H9 (cell line): ENCODE data around the gene ATP7B. TPM values are rescaled to one million over a fixed set of nuclear protein-coding genes. Genes with fewer than 3 reads are reported as not detected.

Experiments
- DNase-seq: peaks from one replicate; pipeline ENCODE4 v3.0.0-alpha.2; 2017
- H2AFZ ChIP-seq: one replicate; pipeline ENCODE4 v1.6.1; 2013; ENCODE audit warnings: mild to moderate bottlenecking, low read length, control low read depth, moderate library complexity
- H2AK5ac ChIP-seq: 2 replicates; pipeline ENCODE4 v1.6.1; 2013; ENCODE audit warnings: low read length, control low read depth, mixed read lengths; ENCODE audit not compliant: insufficient read length
- H2BK120ac ChIP-seq: one replicate; pipeline ENCODE4 v1.6.1; 2013; ENCODE audit warnings: low read depth, mild to moderate bottlenecking, low read length, control low read depth, inconsistent platforms; ENCODE audit not compliant: poor library complexity, severe bottlenecking
- H2BK12ac ChIP-seq: 2 replicates; pipeline ENCODE4 v1.6.1; 2013; ENCODE audit warnings: low read length, control low read depth, mixed read lengths, low read depth; ENCODE audit not compliant: insufficient read length
- H2BK15ac ChIP-seq: 2 replicates; pipeline ENCODE4 v1.6.1; 2013; ENCODE audit warnings: low read depth, low read length, control low read depth
- H2BK20ac ChIP-seq: one replicate; pipeline ENCODE4 v1.6.1; 2013; ENCODE audit warnings: low read depth, mild to moderate bottlenecking, low read length, control low read depth, inconsistent platforms; ENCODE audit not compliant: poor library complexity, severe bottlenecking
- H2BK5ac ChIP-seq: 2 replicates; pipeline ENCODE4 v1.6.1; 2013; ENCODE audit warnings: low read length, control low read depth, mixed read lengths; ENCODE audit not compliant: insufficient read length
- H3K14ac ChIP-seq: 2 replicates; pipeline ENCODE4 v1.6.1; 2013; ENCODE audit warnings: low read length, control low read depth; ENCODE audit not compliant: insufficient read depth
- H3K18ac ChIP-seq: 2 replicates; pipeline ENCODE4 v1.6.1; 2013; ENCODE audit warnings: low read depth, mild to moderate bottlenecking, mixed read lengths, low read length, control low read depth; ENCODE audit not compliant: insufficient read length
- H3K23ac ChIP-seq: 2 replicates; pipeline ENCODE4 v1.6.1; 2013; ENCODE audit warnings: low read length, control low read depth, mixed read lengths, low read depth; ENCODE audit not compliant: insufficient read length
- H3K23me2 ChIP-seq: 2 replicates; pipeline ENCODE4 v1.6.1; 2013; ENCODE audit warnings: low read depth, mild to moderate bottlenecking, mixed read lengths, low read length, control low read depth; ENCODE audit not compliant: insufficient read length, poor library complexity, severe bottlenecking
- H3K27ac ChIP-seq: 2 replicates; pipeline ENCODE4 v1.5.1; 2013; ENCODE audit warnings: low read length, control low read depth, mixed read lengths, low read depth; ENCODE audit not compliant: insufficient read length
- H3K27me3 ChIP-seq: 2 replicates; pipeline ENCODE4 v1.6.1; 2013; ENCODE audit warnings: low read length, control low read depth, inconsistent platforms; ENCODE audit not compliant: insufficient read depth
- H3K4ac ChIP-seq: 2 replicates; pipeline ENCODE4 v1.6.1; 2013; ENCODE audit warnings: low read depth, mild to moderate bottlenecking, control low read depth, inconsistent platforms, low read length, moderate library complexity
- H3K4me1 ChIP-seq: 2 replicates; pipeline ENCODE4 v1.6.1; 2013; ENCODE audit warnings: low read length, control low read depth, inconsistent platforms; ENCODE audit not compliant: insufficient read depth
- H3K4me2 ChIP-seq: 2 replicates; pipeline ENCODE4 v1.6.1; 2013; ENCODE audit warnings: low read length, control low read depth, mixed read lengths; ENCODE audit not compliant: insufficient read length, insufficient read depth
- H3K56ac ChIP-seq: 2 replicates; pipeline ENCODE4 v1.6.1; 2013; ENCODE audit warnings: low read depth, mild to moderate bottlenecking, mixed read lengths, low read length, control low read depth; ENCODE audit not compliant: insufficient read length
- H3K79me1 ChIP-seq: 2 replicates; pipeline ENCODE4 v1.6.1; 2013; ENCODE audit warnings: low read depth, mild to moderate bottlenecking, moderate library complexity, low read length, control low read depth, inconsistent platforms; ENCODE audit not compliant: insufficient read depth, poor library complexity, severe bottlenecking
- H3K79me2 ChIP-seq: 2 replicates; pipeline ENCODE4 v1.6.1; 2013; ENCODE audit warnings: low read length, control low read depth, inconsistent platforms; ENCODE audit not compliant: insufficient read depth
- H3K9ac ChIP-seq: 2 replicates; pipeline ENCODE4 v1.6.1; 2013; ENCODE audit warnings: low read length, control low read depth, mixed read lengths; ENCODE audit not compliant: insufficient read length; ENCODE audit errors: extremely low read depth
- H3K9me3 ChIP-seq: one replicate; pipeline ENCODE4 v1.6.1; 2013; ENCODE audit warnings: low read depth, low read length, inconsistent platforms; ENCODE audit not compliant: control insufficient read depth
- H3T11ph ChIP-seq: one replicate; pipeline ENCODE4 v1.6.1; 2013; ENCODE audit warnings: mild to moderate bottlenecking, low read length, control low read depth, inconsistent platforms
- H4K20me1 ChIP-seq: one replicate; pipeline ENCODE4 v1.6.1; 2013; ENCODE audit not compliant: control insufficient read depth, insufficient read length, insufficient read depth
- H4K5ac ChIP-seq: 2 replicates; pipeline ENCODE4 v1.6.1; 2013; ENCODE audit warnings: low read depth, mild to moderate bottlenecking, mixed read lengths, low read length, control low read depth; ENCODE audit not compliant: insufficient read length
- H4K8ac ChIP-seq: replicated peaks from 2 replicates; pipeline ENCODE4 v1.6.1; 2013; ENCODE audit warnings: low read length, control low read depth, mixed read lengths, low read depth; ENCODE audit not compliant: insufficient read length
- H4K91ac ChIP-seq: 2 replicates; pipeline ENCODE4 v1.6.1; 2013; ENCODE audit warnings: low read depth, mild to moderate bottlenecking, moderate library complexity, mixed read lengths, low read length, control low read depth; ENCODE audit not compliant: insufficient read length
- H3K27ac Mint-ChIP-seq, 3 experiments: 2 replicates in 2 of 3; 3 replicates in 1 of 3; pipeline ENCODE4 v1.8.0; 2020 to 2021; ENCODE audit warnings: mixed read lengths in 3 of 3, mild to moderate bottlenecking in 1 of 3, moderate library complexity in 1 of 3
- H3K27me3 Mint-ChIP-seq: 2 replicates; pipeline ENCODE4 v1.8.0; 2021; ENCODE audit warnings: low read depth, mild to moderate bottlenecking, moderate library complexity, mixed read lengths
- H3K36me3 Mint-ChIP-seq, 3 experiments: 2 replicates in 2 of 3; 3 replicates in 1 of 3; pipeline ENCODE4 v1.8.0; 2020 to 2021; ENCODE audit warnings: low read depth in 3 of 3, mixed read lengths in 3 of 3; ENCODE audit not compliant: insufficient read depth in 1 of 3
- H3K4me1 Mint-ChIP-seq, 2 experiments: 2 replicates each; pipeline ENCODE4 v1.8.0; 2020; ENCODE audit warnings: mixed read lengths in 2 of 2
- H3K4me3 Mint-ChIP-seq, 2 experiments: 2 replicates in 1 of 2; 3 replicates in 1 of 2; pipeline ENCODE4 v1.8.0; 2020 to 2021; ENCODE audit warnings: mild to moderate bottlenecking in 2 of 2, mixed read lengths in 2 of 2, moderate library complexity in 1 of 2
- H3K9me3 Mint-ChIP-seq, 2 experiments: 2 replicates in 1 of 2; 3 replicates in 1 of 2; pipeline ENCODE4 v1.8.0; 2020; ENCODE audit warnings: mild to moderate bottlenecking in 2 of 2, mixed read lengths in 2 of 2, moderate library complexity in 1 of 2
- WGBS: extraction: QIAGEN DNeasy Blood & Tissue Kit; methylation state at CpG from one replicate; pipeline ENCODE4 v1.1.7; 2013; ENCODE audit warnings: missing lambda C conversion rate, low lambda C conversion rate, mixed read lengths; ENCODE audit not compliant: insufficient read length; ENCODE audit errors: extremely low coverage; 5-methylcytosine and 5-hydroxymethylcytosine counted together
- total RNA-seq: library from RNA; stranded (reverse); gene quantifications from 2 replicates; pipeline ENCODE4 v1.2.1, GENCODE V29; 2021
- TF ChIP-seq, protein P1 (sequence below): fragments of 200-600 bp; sonication (generic); conservative IDR thresholded peaks from 3 replicates; pipeline ENCODE4 v1.8.0; 2021; ENCODE audit warnings: antibody characterized with exemption, mild to moderate bottlenecking

Gene ATP7B
- total RNA-seq, 1 experiment from 2014 or later = 5.8 TPM

- H2BK15ac ChIP-seq = no peak overlapping the region
- Mint-ChIP-seq H3K27ac (no peak overlapping the region), H3K36me3 (no peaks in the 10 kb centered on the region), H3K27me3 (no peaks in the 10 kb centered on the region), H3K4me3 (no peak overlapping the region), H3K4me1 (peaks cover 5 to 6% of the 10 kb centered on the region in 2 experiments), H3K9me3 (no peaks in the 10 kb centered on the region; a peak in 1 of 5 replicates)
- no peak overlapping the region for H3K27ac ChIP-seq
- no peaks in the 10 kb centered on the region for H3K79me2 ChIP-seq
- H2BK20ac ChIP-seq = no peak overlapping the region
- TF ChIP-seq, protein P1, sequence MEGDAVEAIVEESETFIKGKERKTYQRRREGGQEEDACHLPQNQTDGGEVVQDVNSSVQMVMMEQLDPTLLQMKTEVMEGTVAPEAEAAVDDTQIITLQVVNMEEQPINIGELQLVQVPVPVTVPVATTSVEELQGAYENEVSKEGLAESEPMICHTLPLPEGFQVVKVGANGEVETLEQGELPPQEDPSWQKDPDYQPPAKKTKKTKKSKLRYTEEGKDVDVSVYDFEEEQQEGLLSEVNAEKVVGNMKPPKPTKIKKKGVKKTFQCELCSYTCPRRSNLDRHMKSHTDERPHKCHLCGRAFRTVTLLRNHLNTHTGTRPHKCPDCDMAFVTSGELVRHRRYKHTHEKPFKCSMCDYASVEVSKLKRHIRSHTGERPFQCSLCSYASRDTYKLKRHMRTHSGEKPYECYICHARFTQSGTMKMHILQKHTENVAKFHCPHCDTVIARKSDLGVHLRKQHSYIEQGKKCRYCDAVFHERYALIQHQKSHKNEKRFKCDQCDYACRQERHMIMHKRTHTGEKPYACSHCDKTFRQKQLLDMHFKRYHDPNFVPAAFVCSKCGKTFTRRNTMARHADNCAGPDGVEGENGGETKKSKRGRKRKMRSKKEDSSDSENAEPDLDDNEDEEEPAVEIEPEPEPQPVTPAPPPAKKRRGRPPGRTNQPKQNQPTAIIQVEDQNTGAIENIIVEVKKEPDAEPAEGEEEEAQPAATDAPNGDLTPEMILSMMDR = no peak
- H3K9me3 ChIP-seq = no peaks in the 10 kb centered on the region
- no peak overlapping the region for H3K18ac ChIP-seq
- no peak overlapping the region for H3K4me2 ChIP-seq
- H2AK5ac ChIP-seq = no peak overlapping the region
- H3K79me1 ChIP-seq = no peaks in the 10 kb centered on the region
- H3K4ac ChIP-seq = no peak overlapping the region
- no peak overlapping the region for H2BK12ac ChIP-seq
- H3K4me1 ChIP-seq = no peaks in the 10 kb centered on the region
- DNase-seq = no peak
- no peak overlapping the region for H3K23ac ChIP-seq
- H4K5ac ChIP-seq = no peak overlapping the region
- H2BK120ac ChIP-seq = no peak overlapping the region
- H2AFZ ChIP-seq = no peak overlapping the region
- H4K20me1 ChIP-seq = no peaks in the 10 kb centered on the region
- H4K8ac ChIP-seq = no peak overlapping the region
- H2BK5ac ChIP-seq = no peak overlapping the region
- no peak overlapping the region for H3T11ph ChIP-seq
- WGBS = 100% methylated on average over 1 of the region's 5 CpGs
- H3K9ac ChIP-seq = no peak overlapping the region
- no peak overlapping the region for H3K56ac ChIP-seq
- H3K14ac ChIP-seq = no peak overlapping the region
- no peaks in the 10 kb centered on the region for H3K27me3 ChIP-seq
- H4K91ac ChIP-seq = no peak overlapping the region
- no peaks in the 10 kb centered on the region for H3K23me2 ChIP-seq
These were observed 34.4 kb downstream of the ATP7B start for GRCh38 chr13:51976890-51977289.
